RCC 7860 (cell line): Measurements from ENCODE around the gene BEAN1.
A peak's percentile ranks its signal among the peaks of the same experiment; 100 is the strongest.

Experiments used
- DNase-seq: peaks from one replicate; pipeline ENCODE4 v3.0.0-alpha.2; 2015; ENCODE audit warnings: low spot score
- FAIRE-seq: peaks from 2 replicates; lab custom pipeline; 2012; peaks lifted over from hg19 to GRCh38; lab: Jason Lieb, UNC

The BEAN1 gene

DNA sequence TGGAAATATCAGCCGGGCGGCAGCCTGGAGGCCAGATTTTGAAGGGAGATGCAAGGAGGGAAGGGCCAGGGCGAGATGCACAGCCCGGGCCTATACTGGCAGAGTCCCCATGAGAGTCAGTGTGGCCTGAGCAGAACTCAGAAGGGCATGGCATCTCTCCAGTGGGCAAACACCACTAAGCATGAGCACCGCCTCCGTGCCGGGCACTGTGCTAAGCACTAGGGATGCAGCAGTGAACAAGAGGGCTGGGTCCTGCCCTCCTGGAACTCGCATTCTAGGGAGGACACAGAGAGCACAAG lies 89.4 kb downstream of the BEAN1 start:
- FAIRE-seq (no peak), DNase-seq (no peak)

- DNase-seq = peak; percentile 99
- peak; percentile 95 for FAIRE-seq
These were observed 89.9 kb downstream of the BEAN1 start for GRCh38 chr16:66516808-66517585.

- FAIRE-seq (no peak), DNase-seq (no peak)
These were observed 90.6 kb downstream of the BEAN1 start for GRCh38 chr16:66517586-66518263.

- DNase-seq (no peak), FAIRE-seq (no peak)
These were observed 92.6 kb downstream of the BEAN1 start for GRCh38 chr16:66519482-66520373.

DNA sequence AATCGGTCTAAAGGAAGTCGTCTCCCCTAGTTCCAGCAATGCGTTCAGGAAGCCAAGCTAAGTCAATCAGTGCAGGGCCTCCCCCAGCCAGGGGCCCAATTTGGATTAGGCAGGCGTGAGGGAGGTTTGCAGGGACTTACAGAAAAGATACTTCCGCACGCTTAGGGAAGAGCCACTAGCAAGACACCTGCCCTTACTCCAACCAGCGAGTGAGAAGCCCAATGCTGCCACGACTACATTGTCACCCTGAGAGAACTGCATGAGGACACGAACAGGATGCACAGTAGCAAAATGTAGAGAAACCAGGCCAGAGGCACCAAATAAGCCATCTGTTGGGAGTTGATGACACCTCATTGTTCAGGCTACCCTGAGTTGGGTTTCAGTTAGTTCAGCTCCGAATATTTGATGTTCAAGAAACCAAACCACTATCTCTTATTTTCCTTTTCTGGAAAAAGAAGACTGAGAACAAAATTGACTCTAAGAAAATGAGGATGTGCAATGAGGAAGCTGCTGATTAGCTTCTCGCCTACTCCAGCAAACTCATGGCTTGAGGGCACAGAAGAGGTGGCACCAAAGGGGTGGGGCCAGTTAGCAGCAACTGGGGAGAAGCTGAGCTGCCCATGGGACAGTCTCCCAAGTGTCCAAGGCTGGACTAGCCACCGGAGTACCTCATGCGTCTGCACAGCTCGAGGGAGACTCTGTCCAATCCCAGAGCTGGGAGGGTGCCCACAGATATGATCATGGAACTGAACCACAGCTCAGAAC lies 93.5 kb downstream of the BEAN1 start:
- FAIRE-seq = no peak
- no peak for DNase-seq

DNA sequence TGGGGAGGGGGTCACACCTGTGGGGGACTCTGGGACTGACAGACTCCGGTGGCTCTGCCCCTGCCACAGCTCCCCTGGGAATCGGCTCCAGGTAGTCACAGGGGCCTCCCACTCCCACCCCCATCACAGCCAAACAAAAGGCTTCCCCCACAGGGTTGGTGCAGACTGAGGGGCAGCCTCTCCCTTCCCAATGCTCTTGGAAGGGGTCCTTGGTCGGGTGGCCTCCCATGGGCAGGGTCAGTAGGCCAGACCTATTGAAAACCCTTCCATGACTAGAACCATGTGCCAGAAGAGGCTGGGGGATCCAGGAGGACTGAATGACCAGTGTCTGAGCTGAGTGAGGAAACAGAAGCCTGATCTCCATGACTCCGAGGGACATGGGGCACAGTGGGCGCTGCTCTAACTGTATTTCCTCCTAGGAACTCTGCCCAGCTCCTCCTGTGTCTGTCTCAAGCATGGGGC lies 94.2 kb downstream of the BEAN1 start:
- no peak for DNase-seq
- FAIRE-seq = no peak

DNA sequence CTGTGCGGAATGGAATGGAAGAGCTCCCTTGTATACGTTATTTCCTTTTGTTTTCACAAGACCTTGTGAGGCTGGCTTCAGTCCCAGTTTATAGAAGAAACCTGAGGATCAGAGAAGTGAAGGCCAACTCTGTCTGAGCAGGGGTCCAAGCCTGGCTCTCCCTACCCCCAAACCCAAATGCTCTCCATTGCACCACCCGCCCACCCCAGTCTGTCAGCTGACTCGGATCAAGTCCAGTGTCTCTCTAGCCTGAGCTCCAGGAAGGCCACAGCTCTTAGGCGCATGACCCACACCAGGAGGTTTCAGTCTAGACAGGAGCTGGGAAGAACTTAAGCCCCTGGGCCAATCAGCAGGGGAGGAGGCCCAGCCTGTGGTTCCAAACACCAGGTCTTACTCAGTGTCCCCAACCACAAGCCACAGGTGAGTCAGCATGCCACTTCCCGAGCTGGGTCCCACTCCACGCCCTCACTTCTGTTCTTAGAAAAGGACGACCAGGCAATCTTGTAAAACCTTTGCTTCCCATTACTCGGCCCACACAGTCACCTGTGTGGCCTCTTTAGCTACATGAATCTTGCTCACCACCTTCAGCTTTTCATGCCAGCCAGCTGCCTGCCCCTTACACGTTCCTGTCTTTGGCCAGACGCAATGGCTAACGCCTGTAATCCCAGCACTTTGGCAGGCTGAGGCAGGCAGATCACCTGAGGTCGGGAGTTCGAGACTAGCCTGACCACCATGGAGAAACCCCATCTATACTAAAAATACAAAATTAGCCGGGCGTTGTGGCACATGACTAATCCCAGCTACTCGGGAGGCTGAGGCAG lies 95.1 kb downstream of the BEAN1 start:
- FAIRE-seq (peak; percentile 97), DNase-seq (peak; percentile 98)

DNA sequence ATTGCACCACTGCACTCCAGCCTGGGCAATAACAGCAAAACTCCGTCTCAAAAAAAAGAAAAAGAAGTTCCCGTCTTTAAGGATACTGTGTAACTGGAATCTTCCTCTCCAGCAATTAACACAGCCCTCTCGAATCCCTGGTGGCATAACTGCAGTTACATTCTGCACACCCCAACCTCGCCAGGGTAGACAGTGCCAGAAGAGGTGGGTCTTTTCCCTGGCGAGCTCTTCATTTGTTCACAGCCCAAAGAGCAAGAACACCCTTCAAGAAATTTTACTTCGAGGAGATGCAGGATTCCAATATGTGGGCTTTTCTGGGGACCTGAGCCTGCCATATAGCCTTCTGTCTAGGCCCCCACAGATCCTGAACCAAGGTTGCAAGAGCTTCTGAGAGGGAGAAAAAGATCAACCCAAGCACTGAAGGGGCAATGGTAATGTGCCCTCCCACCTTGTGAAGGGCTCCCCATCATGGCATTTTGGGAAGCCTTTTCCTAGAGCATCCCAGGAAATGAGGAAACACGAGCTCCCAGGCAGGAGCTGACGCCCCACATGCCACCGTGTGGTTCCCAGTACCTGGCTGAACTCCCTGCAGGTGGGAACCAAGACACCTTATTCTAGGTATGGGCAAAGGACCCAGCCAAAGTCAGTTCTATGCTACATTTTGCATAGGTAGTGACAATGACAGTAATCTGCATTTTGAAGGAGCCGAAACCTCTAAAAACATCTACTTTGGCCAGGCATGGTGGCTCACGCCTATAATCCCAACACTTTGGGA lies 95.9 kb downstream of the BEAN1 start:
- no peak for DNase-seq
- FAIRE-seq = no peak

- FAIRE-seq (no peak), DNase-seq (no peak)
These were observed 96.8 kb downstream of the BEAN1 start for GRCh38 chr16:66523861-66524354.

- DNase-seq = no peak
These were observed 97.6 kb downstream of the BEAN1 start for GRCh38 chr16:66524601-66525164.

DNA sequence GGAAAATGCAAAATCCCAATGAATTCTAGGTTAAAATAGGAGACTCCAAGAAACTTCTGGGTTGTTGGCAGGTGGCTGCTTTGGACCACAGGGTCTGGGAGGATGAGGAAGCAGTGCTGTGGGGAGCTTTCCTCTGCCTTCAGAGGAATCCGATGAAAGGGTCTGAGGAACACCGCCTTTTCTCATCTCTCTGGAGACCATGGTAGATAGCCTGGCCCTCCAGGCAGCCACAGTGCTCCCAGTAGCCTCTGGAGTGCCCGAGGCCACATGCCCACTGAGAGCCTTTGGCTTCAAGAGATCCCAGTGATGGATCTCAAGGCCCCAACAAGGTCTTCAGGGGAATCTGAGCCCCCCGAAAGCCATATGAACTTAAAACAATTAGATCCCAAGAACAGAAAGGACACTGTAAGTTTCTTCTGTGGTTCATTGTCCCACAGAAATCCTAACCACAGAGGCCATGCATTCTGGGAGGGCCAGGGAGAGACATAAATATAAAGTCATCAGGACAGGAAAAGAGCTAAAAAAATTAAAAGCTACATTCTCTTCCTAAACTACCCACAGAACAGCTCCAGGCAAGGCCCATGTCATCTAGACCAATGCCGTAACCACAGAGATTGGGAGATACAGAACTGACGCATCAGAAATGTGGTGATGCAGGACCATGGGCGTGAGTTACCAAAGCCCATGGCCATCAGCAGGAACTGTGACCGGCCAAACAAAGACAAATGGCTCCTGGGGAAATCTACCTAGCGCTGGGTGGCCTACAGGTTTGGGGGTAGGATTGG lies 98.5 kb downstream of the BEAN1 start:
- DNase-seq = no peak
- FAIRE-seq = no peak

More at GRCh38 chr16:66524601-66525164, 97.6 kb downstream of the BEAN1 start:
- FAIRE-seq = no peak

- DNase-seq (no peak), FAIRE-seq (no peak)
These were observed 101.2 kb downstream of the BEAN1 start for GRCh38 chr16:66528294-66528693.

GRCh38 chr16:66529475-66529874 lies 102.4 kb downstream of the BEAN1 start:
- FAIRE-seq (no peak), DNase-seq (no peak)
